Measurements from ENCODE around the gene LRRC36.

DNA sequence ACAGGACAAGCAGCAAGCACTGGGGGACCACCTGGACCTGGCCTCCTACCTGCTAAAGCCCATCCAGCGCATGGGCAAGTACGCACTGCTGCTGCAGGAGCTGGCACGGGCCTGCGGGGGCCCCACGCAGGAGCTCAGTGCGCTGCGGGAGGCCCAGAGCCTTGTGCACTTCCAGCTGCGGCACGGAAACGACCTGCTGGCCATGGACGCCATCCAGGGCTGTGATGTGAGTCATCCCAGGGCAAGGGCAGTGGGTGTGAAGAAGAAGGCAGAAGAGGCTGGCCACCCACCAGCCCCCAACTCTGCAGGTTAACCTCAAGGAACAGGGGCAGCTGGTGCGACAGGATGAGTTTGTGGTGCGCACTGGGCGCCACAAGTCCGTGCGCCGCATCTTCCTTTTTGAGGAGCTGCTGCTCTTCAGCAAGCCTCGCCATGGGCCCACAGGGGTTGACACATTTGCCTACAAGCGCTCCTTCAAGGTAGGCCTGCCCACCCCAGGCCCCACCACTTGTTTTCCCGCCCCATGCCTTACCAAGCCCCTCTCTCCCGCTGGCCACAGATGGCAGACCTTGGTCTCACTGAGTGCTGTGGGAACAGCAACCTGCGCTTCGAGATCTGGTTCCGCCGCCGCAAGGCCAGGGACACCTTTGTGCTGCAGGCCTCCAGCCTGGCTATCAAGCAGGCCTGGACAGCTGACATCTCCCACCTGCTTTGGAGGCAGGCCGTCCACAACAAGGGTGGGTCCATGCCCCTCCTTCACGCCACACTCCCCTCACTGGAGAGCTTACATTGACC lies 40.0 kb upstream of the LRRC36 start:
- no peak for TF ChIP-seq ZNF169 (tag by site-specific recombination; IDR thresholded peaks at IDR 0.05)
- TF ChIP-seq, protein P1, sequence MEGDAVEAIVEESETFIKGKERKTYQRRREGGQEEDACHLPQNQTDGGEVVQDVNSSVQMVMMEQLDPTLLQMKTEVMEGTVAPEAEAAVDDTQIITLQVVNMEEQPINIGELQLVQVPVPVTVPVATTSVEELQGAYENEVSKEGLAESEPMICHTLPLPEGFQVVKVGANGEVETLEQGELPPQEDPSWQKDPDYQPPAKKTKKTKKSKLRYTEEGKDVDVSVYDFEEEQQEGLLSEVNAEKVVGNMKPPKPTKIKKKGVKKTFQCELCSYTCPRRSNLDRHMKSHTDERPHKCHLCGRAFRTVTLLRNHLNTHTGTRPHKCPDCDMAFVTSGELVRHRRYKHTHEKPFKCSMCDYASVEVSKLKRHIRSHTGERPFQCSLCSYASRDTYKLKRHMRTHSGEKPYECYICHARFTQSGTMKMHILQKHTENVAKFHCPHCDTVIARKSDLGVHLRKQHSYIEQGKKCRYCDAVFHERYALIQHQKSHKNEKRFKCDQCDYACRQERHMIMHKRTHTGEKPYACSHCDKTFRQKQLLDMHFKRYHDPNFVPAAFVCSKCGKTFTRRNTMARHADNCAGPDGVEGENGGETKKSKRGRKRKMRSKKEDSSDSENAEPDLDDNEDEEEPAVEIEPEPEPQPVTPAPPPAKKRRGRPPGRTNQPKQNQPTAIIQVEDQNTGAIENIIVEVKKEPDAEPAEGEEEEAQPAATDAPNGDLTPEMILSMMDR (tag by site-specific recombination; IDR thresholded peaks at IDR 0.05): no peak
- no peak for TF ChIP-seq ZNF561 (tag by site-specific recombination; IDR thresholded peaks at IDR 0.05; ENCODE audit: borderline replicate concordance)
- no peak for TF ChIP-seq ZNF311 (tag by site-specific recombination; IDR thresholded peaks at IDR 0.05; ENCODE audit: borderline replicate concordance)
- no peak for TF ChIP-seq ZFP41 (tag by site-specific recombination; IDR thresholded peaks at IDR 0.05; ENCODE audit: borderline replicate concordance)
- TF ChIP-seq, protein P2, sequence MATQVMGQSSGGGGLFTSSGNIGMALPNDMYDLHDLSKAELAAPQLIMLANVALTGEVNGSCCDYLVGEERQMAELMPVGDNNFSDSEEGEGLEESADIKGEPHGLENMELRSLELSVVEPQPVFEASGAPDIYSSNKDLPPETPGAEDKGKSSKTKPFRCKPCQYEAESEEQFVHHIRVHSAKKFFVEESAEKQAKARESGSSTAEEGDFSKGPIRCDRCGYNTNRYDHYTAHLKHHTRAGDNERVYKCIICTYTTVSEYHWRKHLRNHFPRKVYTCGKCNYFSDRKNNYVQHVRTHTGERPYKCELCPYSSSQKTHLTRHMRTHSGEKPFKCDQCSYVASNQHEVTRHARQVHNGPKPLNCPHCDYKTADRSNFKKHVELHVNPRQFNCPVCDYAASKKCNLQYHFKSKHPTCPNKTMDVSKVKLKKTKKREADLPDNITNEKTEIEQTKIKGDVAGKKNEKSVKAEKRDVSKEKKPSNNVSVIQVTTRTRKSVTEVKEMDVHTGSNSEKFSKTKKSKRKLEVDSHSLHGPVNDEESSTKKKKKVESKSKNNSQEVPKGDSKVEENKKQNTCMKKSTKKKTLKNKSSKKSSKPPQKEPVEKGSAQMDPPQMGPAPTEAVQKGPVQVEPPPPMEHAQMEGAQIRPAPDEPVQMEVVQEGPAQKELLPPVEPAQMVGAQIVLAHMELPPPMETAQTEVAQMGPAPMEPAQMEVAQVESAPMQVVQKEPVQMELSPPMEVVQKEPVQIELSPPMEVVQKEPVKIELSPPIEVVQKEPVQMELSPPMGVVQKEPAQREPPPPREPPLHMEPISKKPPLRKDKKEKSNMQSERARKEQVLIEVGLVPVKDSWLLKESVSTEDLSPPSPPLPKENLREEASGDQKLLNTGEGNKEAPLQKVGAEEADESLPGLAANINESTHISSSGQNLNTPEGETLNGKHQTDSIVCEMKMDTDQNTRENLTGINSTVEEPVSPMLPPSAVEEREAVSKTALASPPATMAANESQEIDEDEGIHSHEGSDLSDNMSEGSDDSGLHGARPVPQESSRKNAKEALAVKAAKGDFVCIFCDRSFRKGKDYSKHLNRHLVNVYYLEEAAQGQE (tag by site-specific recombination; IDR thresholded peaks at IDR 0.05): no peak
- no peak for TF ChIP-seq ZNF24 (tag by site-specific recombination; IDR thresholded peaks at IDR 0.05)
- TF ChIP-seq, protein P3, sequence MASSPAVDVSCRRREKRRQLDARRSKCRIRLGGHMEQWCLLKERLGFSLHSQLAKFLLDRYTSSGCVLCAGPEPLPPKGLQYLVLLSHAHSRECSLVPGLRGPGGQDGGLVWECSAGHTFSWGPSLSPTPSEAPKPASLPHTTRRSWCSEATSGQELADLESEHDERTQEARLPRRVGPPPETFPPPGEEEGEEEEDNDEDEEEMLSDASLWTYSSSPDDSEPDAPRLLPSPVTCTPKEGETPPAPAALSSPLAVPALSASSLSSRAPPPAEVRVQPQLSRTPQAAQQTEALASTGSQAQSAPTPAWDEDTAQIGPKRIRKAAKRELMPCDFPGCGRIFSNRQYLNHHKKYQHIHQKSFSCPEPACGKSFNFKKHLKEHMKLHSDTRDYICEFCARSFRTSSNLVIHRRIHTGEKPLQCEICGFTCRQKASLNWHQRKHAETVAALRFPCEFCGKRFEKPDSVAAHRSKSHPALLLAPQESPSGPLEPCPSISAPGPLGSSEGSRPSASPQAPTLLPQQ (tag by site-specific recombination; IDR thresholded peaks at IDR 0.05): no peak
